Fibroblast of peridontal ligament (primary cell): ENCODE measurements around the gene INPP5D.
"Not testable (repeated sequence)": the region's sequence is repeated elsewhere in the genome, so short reads cannot be mapped to it uniquely, and the experiment has no call there.

Experiments
- DNase-seq: peaks from one replicate; pipeline ENCODE4 v3.0.0-alpha.2; 2010; ENCODE audit errors: extremely low read depth

The INPP5D gene

GRCh38 chr2:233032551-233033320, 27.4 kb upstream of the INPP5D start, which contains the start of gene NEU2:
Gene NEU2, plus strand, starts transcription at chr2:233032672. Its CDS starts 0 bp downstream, at chr2:233032672.
- DNase-seq: peak; percentile 38

- no peak for DNase-seq
Measured at GRCh38 chr2:233033672-233034071, 26.5 kb upstream of the INPP5D start.

GRCh38 chr2:233034091-233034882, 25.9 kb upstream of the INPP5D start:
- DNase-seq: no peak

GRCh38 chr2:233035426-233036161, 24.5 kb upstream of the INPP5D start:
- no peak for DNase-seq

- DNase-seq: no peak
Measured at GRCh38 chr2:233036162-233036838, 23.8 kb upstream of the INPP5D start.

- DNase-seq: peak; percentile 51
Measured at GRCh38 chr2:233037078-233037477, 23.1 kb upstream of the INPP5D start.

- DNase-seq: no peak
Measured at GRCh38 chr2:233039212-233039845, 20.8 kb upstream of the INPP5D start.

GRCh38 chr2:233039846-233040530, 20.2 kb upstream of the INPP5D start:
- DNase-seq: no peak

GRCh38 chr2:233040571-233040970, 19.6 kb upstream of the INPP5D start:
- DNase-seq: no peak

- no peak for DNase-seq
Measured at GRCh38 chr2:233041722-233042323, 18.3 kb upstream of the INPP5D start.

- no peak for DNase-seq
Measured at GRCh38 chr2:233042549-233042948, 17.6 kb upstream of the INPP5D start.

- no peak for DNase-seq
Measured at GRCh38 chr2:233044974-233045605, 15.1 kb upstream of the INPP5D start.

GRCh38 chr2:233047206-233047605, 12.9 kb upstream of the INPP5D start:
- no peak for DNase-seq

GRCh38 chr2:233047667-233048066, 12.5 kb upstream of the INPP5D start:
- DNase-seq: no peak

- no peak for DNase-seq
Measured at GRCh38 chr2:233048569-233049193, 11.5 kb upstream of the INPP5D start.

GRCh38 chr2:233049194-233049761, 10.9 kb upstream of the INPP5D start:
- no peak for DNase-seq

- DNase-seq: peak; percentile 31
Measured at GRCh38 chr2:233051241-233052149, 8.6 kb upstream of the INPP5D start.

GRCh38 chr2:233052517-233052916, 7.6 kb upstream of the INPP5D start:
- not testable (repeated sequence) for DNase-seq
